HL-60 (cell line): ENCODE measurements around the gene BBS2.
"Not testable (repeated sequence)": the region's sequence is repeated elsewhere in the genome, so short reads cannot be mapped to it uniquely, and the experiment has no call there.

Experiments used
- DNase-seq, 2 experiments: peaks; one replicate each; pipeline ENCODE4 v3.0.0-alpha.2; 2010 to 2020; ENCODE audit warnings: low read depth in 1 of 2, low spot score in 1 of 2
- H3K27ac ChIP-seq: fragments of 250-450 bp; sonication (Bioruptor Pico); replicated peaks from 2 replicates; pipeline ENCODE4 v1.5.1; 2020; ENCODE audit warnings: mild to moderate bottlenecking, moderate library complexity
- H3K27me3 ChIP-seq: fragments of 250-450 bp; sonication (Bioruptor Pico); 2 replicates; pipeline ENCODE4 v1.5.1; 2021; ENCODE audit warnings: mild to moderate bottlenecking, moderate library complexity; ENCODE audit not compliant: insufficient read depth, poor library complexity, severe bottlenecking
- H3K4me3 ChIP-seq: replicated peaks from 2 replicates; pipeline ENCODE4 v1.5.1; 2011; ENCODE audit warnings: mild to moderate bottlenecking, control low read depth, low read length; ENCODE audit not compliant: insufficient read depth
- GABPA ChIP-seq: IDR thresholded peaks from 2 replicates; pipeline ENCODE4 v1.6.1; 2012; ENCODE audit warnings: low read depth
- POLR2AphosphoS5 ChIP-seq: IDR thresholded peaks from 2 replicates; pipeline ENCODE4 v1.6.1; 2012; ENCODE audit warnings: low read depth
- SPI1 ChIP-seq: IDR thresholded peaks from 2 replicates; pipeline ENCODE4 v1.6.1; 2012; ENCODE audit warnings: low read depth, mild to moderate bottlenecking, borderline replicate concordance
- TF ChIP-seq, protein P1 (sequence below): IDR thresholded peaks from 2 replicates; pipeline ENCODE4 v1.6.1; 2012; ENCODE audit warnings: low read depth; ENCODE audit not compliant: insufficient replicate concordance
- TF ChIP-seq, protein P2 (sequence below): IDR thresholded peaks from one replicate; pipeline ENCODE4 v1.5.1; 2011; ENCODE audit warnings: low read length, control low read depth, inconsistent platforms; ENCODE audit not compliant: insufficient read depth

The BBS2 gene

DNA sequence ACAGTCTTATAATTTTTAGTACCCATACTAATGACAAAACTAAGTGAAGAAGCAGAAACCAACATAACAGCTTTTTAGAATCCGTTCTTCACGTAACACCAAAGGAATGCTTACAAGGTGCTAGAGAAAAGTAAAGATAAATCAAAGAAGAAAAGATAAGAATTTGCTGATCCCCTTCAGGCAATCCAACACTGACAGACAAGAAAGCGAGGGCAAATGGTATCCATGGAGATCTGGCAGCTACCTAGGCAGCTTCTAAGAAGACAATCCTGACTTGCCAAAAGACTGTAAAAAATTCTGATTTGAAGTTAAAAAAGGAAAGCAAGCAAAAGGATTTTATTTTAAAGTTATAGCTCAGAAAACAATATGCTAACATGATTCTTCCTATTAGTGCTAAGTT, 14.6 kb downstream of the BBS2 start:
- DNase-seq: no peak
- no peak overlapping the region for H3K27ac ChIP-seq
- no peak overlapping the region for H3K4me3 ChIP-seq
- TF ChIP-seq POLR2AphosphoS5: no peak
- TF ChIP-seq, protein P1, sequence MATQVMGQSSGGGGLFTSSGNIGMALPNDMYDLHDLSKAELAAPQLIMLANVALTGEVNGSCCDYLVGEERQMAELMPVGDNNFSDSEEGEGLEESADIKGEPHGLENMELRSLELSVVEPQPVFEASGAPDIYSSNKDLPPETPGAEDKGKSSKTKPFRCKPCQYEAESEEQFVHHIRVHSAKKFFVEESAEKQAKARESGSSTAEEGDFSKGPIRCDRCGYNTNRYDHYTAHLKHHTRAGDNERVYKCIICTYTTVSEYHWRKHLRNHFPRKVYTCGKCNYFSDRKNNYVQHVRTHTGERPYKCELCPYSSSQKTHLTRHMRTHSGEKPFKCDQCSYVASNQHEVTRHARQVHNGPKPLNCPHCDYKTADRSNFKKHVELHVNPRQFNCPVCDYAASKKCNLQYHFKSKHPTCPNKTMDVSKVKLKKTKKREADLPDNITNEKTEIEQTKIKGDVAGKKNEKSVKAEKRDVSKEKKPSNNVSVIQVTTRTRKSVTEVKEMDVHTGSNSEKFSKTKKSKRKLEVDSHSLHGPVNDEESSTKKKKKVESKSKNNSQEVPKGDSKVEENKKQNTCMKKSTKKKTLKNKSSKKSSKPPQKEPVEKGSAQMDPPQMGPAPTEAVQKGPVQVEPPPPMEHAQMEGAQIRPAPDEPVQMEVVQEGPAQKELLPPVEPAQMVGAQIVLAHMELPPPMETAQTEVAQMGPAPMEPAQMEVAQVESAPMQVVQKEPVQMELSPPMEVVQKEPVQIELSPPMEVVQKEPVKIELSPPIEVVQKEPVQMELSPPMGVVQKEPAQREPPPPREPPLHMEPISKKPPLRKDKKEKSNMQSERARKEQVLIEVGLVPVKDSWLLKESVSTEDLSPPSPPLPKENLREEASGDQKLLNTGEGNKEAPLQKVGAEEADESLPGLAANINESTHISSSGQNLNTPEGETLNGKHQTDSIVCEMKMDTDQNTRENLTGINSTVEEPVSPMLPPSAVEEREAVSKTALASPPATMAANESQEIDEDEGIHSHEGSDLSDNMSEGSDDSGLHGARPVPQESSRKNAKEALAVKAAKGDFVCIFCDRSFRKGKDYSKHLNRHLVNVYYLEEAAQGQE: no peak
- TF ChIP-seq, protein P2, sequence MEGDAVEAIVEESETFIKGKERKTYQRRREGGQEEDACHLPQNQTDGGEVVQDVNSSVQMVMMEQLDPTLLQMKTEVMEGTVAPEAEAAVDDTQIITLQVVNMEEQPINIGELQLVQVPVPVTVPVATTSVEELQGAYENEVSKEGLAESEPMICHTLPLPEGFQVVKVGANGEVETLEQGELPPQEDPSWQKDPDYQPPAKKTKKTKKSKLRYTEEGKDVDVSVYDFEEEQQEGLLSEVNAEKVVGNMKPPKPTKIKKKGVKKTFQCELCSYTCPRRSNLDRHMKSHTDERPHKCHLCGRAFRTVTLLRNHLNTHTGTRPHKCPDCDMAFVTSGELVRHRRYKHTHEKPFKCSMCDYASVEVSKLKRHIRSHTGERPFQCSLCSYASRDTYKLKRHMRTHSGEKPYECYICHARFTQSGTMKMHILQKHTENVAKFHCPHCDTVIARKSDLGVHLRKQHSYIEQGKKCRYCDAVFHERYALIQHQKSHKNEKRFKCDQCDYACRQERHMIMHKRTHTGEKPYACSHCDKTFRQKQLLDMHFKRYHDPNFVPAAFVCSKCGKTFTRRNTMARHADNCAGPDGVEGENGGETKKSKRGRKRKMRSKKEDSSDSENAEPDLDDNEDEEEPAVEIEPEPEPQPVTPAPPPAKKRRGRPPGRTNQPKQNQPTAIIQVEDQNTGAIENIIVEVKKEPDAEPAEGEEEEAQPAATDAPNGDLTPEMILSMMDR: no peak
- no peak for TF ChIP-seq GABPA
- TF ChIP-seq SPI1: no peak
- no peaks in the 10 kb centered on the region for H3K27me3 ChIP-seq

DNA sequence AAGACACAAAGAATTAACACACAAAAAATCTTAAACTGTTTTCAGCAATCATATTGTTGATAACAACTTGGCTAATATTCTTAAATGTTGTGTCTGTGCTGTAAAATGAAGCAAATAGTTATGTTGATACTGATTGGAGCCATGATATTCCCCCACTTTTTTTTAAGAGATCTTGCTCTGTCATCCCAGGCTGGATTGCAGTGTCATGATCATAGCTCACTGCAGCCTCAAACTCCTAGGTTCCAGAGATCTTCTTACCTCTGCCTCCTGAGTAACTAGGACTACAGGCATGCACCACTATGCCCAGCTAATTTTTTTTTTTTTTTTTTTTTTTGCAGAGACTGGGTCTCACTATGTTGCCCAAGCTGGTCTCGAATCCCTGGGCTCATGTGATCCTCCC, 26.0 kb downstream of the BBS2 start:
- no peak overlapping the region for H3K27ac ChIP-seq
- TF ChIP-seq, protein P1: no peak
- TF ChIP-seq POLR2AphosphoS5: no peak
- H3K4me3 ChIP-seq: no peak overlapping the region

DNA sequence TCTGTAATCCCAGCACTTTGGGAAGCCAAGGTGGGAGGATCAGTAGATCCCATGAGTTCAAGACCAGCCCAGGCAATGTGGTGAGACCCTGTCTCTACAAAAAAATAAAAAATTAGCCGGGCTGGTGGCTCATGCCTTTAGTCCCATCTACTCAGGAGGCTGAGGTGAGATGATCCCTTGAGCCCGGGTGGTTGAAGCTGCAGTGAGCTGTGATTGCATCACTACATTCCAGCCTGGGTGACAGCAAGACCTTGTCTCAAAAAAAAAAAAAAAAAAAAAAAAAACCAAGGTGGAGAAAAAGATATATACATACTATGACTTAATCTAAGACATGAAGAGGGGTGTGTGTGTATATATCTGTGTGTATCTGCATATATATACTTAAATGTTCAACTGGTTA, 26.7 kb downstream of the BBS2 start:
- no peak overlapping the region for H3K27ac ChIP-seq
- no peak for DNase-seq
- H3K4me3 ChIP-seq: no peak overlapping the region
- TF ChIP-seq, protein P2: no peak
- TF ChIP-seq, protein P1: no peak
- TF ChIP-seq SPI1 (no peak), GABPA (no peak), POLR2AphosphoS5 (no peak)
- H3K27me3 ChIP-seq: no peaks in the 10 kb centered on the region

More for the DNA sequence above, 26.0 kb downstream of the BBS2 start:
- H3K27me3 ChIP-seq: no peaks in the 10 kb centered on the region
- no peak for DNase-seq

DNA sequence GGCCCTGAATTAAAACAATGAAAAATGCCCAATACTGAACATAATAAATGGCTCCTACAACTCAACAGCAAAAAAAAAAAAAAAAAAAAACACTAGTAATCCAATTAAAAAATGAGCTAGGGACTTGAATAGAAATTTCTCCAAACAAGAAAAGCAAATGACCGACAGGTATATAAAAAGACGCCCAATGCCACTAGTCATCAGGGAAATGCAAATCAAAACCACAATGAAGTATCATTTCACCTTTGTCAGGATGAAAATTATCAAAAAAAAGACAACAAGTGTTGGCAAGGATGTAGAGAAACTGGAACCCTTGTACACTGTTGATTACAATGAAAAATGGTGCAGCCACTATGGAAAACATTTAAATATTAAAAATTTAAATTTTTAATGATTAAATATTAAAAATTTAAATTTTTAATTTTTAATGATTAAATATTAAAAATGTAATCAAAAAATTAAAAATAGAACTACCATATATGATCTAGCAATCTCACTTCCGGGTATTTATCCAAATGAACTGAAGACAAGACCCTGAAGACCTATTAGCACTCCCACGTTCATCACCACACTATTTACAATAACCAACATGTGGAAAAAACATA, 28.1 kb downstream of the BBS2 start:
- no peak for TF ChIP-seq GABPA
- TF ChIP-seq, protein P2: no peak
- TF ChIP-seq, protein P1: no peak
- no peaks in the 10 kb centered on the region for H3K27me3 ChIP-seq
- no peak overlapping the region for H3K4me3 ChIP-seq
- no peak overlapping the region for H3K27ac ChIP-seq
- DNase-seq: no peak

DNA sequence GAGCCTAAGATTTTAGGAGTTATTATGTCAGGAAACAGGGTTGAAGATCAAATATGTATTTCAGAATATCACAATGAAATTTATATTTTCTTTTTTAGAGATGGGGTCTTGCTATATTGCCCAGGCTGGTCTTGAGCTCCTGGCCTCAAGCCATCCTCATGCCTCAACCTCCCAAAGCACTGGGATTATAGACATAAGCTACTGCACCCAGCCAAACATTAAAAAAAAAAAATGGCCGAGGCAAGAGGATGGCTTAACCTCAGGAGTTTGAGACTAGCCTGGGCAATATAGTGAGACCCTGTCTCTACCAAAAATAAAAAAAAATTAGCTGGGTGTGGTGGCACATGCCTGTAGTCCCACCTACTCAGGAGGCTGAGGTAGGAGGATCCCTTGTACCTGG, 31.0 kb downstream of the BBS2 start:
- not testable (repeated sequence) for H3K4me3 ChIP-seq, DNase-seq, H3K27me3 ChIP-seq, H3K27ac ChIP-seq
